Gastrocnemius medialis (tissue), 4 donors: Measurements from ENCODE around the gene CACNA1C. TPM values are rescaled to one million over a fixed set of nuclear protein-coding genes. Genes with fewer than 3 reads are reported as not detected.

ENCODE experiments used
- ATAC-seq, 2 donors: fragments of 150-250 bp; one replicate each; pipeline ENCODE4 v1.9.1; 2016
- DNase-seq, 2 donors: peaks; one replicate each; pipeline ENCODE4 v3.0.0-alpha.2; 2019
- H3K27ac ChIP-seq, 4 donors: fragments of 200-600 bp; sonication (generic); 1 replicate in 1 of 4; 2 replicates in 3 of 4; pipeline ENCODE4 v1.5.1; 2016 to 2018; ENCODE audit warnings: mild to moderate bottlenecking in 2 of 4, moderate library complexity in 1 of 4
- H3K27me3 ChIP-seq, 3 donors: fragments of 200-600 bp; sonication (generic) in 2 of 3; 1 replicate in 1 of 3; 2 replicates in 2 of 3; pipeline versions ENCODE4 v1.5.1 to v1.6.0; 2016 to 2019; ENCODE audit warnings: mild to moderate bottlenecking in 1 of 3, moderate library complexity in 1 of 3
- H3K36me3 ChIP-seq, 2 donors: fragments of 200-600 bp; sonication (generic) in 1 of 2; one replicate each; pipeline ENCODE4 v1.5.1; 2017 to 2018
- H3K4me1 ChIP-seq, 2 donors: fragments of 200-600 bp; sonication (generic) in 1 of 2; one replicate each; pipeline ENCODE4 v1.5.1; 2016 to 2017; ENCODE audit warnings: mild to moderate bottlenecking in 2 of 2
- H3K4me3 ChIP-seq, 4 donors: fragments of 200-600 bp; sonication (generic) in 3 of 4; 1 replicate in 1 of 4; 2 replicates in 3 of 4; pipeline ENCODE4 v1.5.1; 2016 to 2019; ENCODE audit warnings: mild to moderate bottlenecking in 2 of 4
- H3K9me3 ChIP-seq, 3 donors: fragments of 200-600 bp; sonication (generic) in 2 of 3; 1 replicate in 1 of 3; 2 replicates in 2 of 3; pipeline ENCODE4 v1.5.1; 2016 to 2019
- POLR2A ChIP-seq, 2 donors: fragments of 450-650 bp; IDR thresholded peaks; one replicate each; pipeline ENCODE4 v1.6.1; 2017; ENCODE audit warnings: antibody characterized with exemption in 2 of 2, mild to moderate bottlenecking in 2 of 2, moderate library complexity in 2 of 2
- in situ Hi-C, 4 donors: fragments of 200-750 bp; cut with MboI; loops; one replicate each; pipeline versions ENCODE4 v1.15.0 to v1.8.0; 2017; ENCODE audit warnings: low sequenced_read_pairs in 4 of 4
- intact Hi-C: fragments of 100-400 bp; cut with DNase I; formaldehyde crosslinking; loops from one replicate; pipeline ENCODE4 v1.15.1; 2023; ENCODE audit warnings: low total_unique reads
- total RNA-seq, 4 donors: library from RNA; depleted of rRNA; stranded (reverse); fragments of >200 nt; gene quantifications; one replicate each; pipeline versions ENCODE4 v1.1.0 to v1.2.3, GENCODE V29; 2016
- TF ChIP-seq, protein P1 (sequence below), 5 experiments: fragments of 450-650 bp in 3 of 5; fragments of 200-600 bp in 2 of 5; sonication (generic) in 2 of 5; IDR thresholded peaks in 4 of 5; conservative IDR thresholded peaks in 1 of 5; 1 replicate in 4 of 5; 2 replicates in 1 of 5; pipeline ENCODE4 v1.5.1; 2016 to 2019; ENCODE audit warnings: antibody characterized with exemption in 5 of 5, mild to moderate bottlenecking in 3 of 5, moderate library complexity in 3 of 5

CACNA1C gene
- total RNA-seq, 4 donors from 2014 or later: 0.80 to 1.8 (median 0.91) TPM

DNA sequence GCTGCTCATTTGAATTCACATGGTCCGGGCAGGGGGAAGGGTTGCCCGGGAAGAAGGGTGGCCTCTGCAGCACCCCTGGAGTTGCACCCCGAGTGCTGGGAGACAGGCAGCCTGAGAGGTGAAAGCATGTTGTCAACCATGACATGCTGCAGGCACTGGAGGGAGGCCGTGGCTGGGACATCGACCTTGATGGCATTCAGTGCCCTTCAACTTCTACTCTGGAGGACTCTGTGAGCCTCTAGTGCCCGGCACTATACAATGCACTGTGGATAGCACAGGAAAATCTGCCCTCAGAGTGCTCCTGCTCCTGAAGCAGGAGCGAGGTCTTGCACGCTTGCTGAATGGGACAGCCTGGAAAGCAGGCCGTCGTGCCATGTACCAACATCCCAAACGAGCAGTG, 382.7 kb downstream of the CACNA1C start:
- Histone ChIP-seq H3K9me3 (no peaks in the 10 kb centered on the region), H3K27ac (no peak overlapping the region), H3K36me3 (no peaks in the 10 kb centered on the region), H3K27me3 (no peaks in the 10 kb centered on the region), H3K4me3 (no peak overlapping the region), H3K4me1 (no peaks in the 10 kb centered on the region)
- in situ Hi-C loops (no loop called here), intact Hi-C loops (no loop called here)
- DNase-seq (no peak), ATAC-seq (no peak)
- TF ChIP-seq, protein P1, sequence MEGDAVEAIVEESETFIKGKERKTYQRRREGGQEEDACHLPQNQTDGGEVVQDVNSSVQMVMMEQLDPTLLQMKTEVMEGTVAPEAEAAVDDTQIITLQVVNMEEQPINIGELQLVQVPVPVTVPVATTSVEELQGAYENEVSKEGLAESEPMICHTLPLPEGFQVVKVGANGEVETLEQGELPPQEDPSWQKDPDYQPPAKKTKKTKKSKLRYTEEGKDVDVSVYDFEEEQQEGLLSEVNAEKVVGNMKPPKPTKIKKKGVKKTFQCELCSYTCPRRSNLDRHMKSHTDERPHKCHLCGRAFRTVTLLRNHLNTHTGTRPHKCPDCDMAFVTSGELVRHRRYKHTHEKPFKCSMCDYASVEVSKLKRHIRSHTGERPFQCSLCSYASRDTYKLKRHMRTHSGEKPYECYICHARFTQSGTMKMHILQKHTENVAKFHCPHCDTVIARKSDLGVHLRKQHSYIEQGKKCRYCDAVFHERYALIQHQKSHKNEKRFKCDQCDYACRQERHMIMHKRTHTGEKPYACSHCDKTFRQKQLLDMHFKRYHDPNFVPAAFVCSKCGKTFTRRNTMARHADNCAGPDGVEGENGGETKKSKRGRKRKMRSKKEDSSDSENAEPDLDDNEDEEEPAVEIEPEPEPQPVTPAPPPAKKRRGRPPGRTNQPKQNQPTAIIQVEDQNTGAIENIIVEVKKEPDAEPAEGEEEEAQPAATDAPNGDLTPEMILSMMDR (IDR thresholded peaks at IDR 0.05 in 4 of 5, conservative IDR thresholded peaks at IDR 0.05 in 1 of 5): no peak
- TF ChIP-seq POLR2A (IDR thresholded peaks at IDR 0.05): no peak

DNA sequence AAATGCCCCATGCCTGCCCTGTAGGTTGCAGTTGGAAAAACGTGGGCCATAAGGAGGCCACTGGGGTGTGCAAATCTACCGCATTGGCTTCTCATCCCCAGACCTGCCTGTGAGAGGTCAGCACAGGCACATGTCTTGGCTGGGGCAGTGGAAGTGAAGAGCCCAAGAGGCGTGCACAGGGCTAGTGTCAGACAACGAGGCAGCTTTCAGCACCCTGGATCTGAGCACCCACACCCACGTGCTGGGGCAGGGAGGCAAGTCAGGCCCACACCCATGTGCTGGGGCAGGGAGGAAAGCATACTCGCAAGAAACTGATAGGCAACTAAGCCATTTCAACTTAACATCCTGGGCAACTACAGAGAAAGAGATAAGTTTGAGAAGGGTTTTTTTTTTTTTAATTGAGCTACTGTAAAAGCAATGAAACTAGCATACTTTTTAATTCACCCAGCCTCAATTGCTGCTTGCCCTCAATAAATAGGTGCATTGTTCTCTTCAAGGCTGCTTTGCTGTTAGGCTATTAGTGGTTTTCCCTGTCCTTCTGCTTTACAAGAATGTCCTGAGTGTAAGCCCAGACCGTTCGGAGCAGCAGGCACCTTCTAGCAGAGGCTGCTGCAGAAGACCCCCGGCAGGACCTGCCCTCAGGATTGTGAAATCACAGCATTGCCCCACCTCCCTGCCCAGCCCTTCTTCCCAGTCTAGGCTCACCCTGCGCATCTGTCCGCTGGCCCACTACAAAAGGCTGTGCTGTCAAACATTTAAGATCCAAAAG, 386.7 kb downstream of the CACNA1C start:
- H3K27ac ChIP-seq: no peak overlapping the region
- DNase-seq (no peak), ATAC-seq (no peak)
- intact Hi-C loops (no loop called here), in situ Hi-C loops (no loop called here)
- no peaks in the 10 kb centered on the region for H3K27me3 ChIP-seq
- no peaks in the 10 kb centered on the region for H3K9me3 ChIP-seq
- no peak overlapping the region for H3K4me3 ChIP-seq
- H3K36me3 ChIP-seq: no peaks in the 10 kb centered on the region
- H3K4me1 ChIP-seq: no peaks in the 10 kb centered on the region
- TF ChIP-seq POLR2A (IDR thresholded peaks at IDR 0.05): no peak
- TF ChIP-seq, protein P1 (IDR thresholded peaks at IDR 0.05 in 4 of 5, conservative IDR thresholded peaks at IDR 0.05 in 1 of 5): no peak

DNA sequence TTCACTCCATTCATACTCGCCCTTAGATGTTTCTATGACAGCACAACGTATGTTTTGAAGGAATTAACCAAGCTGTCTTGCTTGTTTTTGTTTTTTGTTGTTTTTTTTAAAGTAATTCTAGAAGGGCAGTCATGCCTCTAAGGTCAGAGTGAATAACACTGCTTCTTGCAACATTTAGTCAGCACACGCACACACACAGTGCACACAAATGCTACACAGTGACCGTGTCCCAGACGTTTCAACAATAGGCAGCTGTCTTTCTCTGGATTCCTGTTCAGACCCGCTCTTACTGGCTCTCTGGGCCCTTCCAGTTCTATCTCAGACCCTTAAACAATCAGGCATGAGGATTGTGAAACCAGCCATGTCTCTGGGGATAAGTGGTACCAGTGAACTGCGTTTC, 391.0 kb downstream of the CACNA1C start:
- Histone ChIP-seq H3K36me3 (no peaks in the 10 kb centered on the region), H3K4me3 (no peak overlapping the region), H3K27me3 (no peaks in the 10 kb centered on the region), H3K4me1 (no peaks in the 10 kb centered on the region), H3K27ac (no peak overlapping the region), H3K9me3 (no peaks in the 10 kb centered on the region)
- intact Hi-C loops: no loop called here
- in situ Hi-C loops: no loop called here
- TF ChIP-seq, protein P1 (IDR thresholded peaks at IDR 0.05 in 4 of 5, conservative IDR thresholded peaks at IDR 0.05 in 1 of 5): no peak
- TF ChIP-seq POLR2A (IDR thresholded peaks at IDR 0.05): no peak
- no peak for DNase-seq
- ATAC-seq: no peak

DNA sequence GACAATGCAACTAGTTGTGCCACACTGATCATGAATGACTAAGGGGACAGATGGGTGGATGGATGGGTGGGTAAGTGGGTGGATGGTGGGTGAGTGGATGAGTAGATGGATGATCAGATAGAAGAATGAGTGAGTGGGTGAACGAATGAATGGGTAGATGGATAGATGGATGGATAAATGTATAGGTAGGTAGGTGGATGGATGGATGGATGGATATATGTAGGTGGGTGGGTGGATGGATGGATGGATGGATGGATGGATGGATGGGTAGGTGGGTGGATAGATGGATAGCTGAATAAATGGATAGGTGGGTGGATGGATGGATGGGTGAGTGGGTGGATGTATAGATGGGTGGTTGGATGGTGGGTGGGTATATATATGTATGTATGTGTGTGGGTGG, 393.2 kb downstream of the CACNA1C start:
- intact Hi-C loops: no loop called here
- Histone ChIP-seq H3K9me3 (no peaks in the 10 kb centered on the region), H3K4me1 (no peaks in the 10 kb centered on the region), H3K27me3 (no peaks in the 10 kb centered on the region), H3K4me3 (no peak overlapping the region), H3K36me3 (no peaks in the 10 kb centered on the region), H3K27ac (no peak overlapping the region)
- no peak for ATAC-seq
- no peak for DNase-seq
- TF ChIP-seq, protein P1 (IDR thresholded peaks at IDR 0.05 in 4 of 5, conservative IDR thresholded peaks at IDR 0.05 in 1 of 5): no peak
- no peak for TF ChIP-seq POLR2A (IDR thresholded peaks at IDR 0.05)
- in situ Hi-C loops: no loop called here

DNA sequence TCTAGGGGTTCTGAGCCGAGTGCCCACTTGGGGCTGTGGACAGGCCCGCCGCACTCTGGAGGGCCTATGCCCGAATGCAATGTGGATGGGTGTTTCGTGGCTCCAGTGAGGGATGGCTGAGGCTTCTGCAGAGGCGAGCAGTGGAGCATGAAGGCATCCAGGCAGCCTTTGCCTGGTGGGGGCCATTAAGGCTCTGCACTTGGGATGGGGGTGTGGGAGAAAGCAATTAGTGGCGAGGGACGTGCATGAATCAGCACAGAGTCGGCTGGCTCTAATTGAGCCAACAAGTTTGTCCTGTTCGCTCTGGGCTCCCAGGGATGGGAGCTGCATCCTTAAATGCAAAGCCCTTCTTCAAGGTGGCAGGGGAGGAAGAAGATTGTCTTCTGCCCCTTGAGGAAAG, 395.1 kb downstream of the CACNA1C start:
- H3K27ac ChIP-seq: no peak overlapping the region
- H3K4me3 ChIP-seq: no peak overlapping the region
- no peaks in the 10 kb centered on the region for H3K36me3 ChIP-seq
- no peaks in the 10 kb centered on the region for H3K9me3 ChIP-seq
- in situ Hi-C loops: no loop called here
- H3K27me3 ChIP-seq: no peaks in the 10 kb centered on the region
- no peak for DNase-seq
- no peak for ATAC-seq
- H3K4me1 ChIP-seq: no peaks in the 10 kb centered on the region
- intact Hi-C loops: no loop called here
- no peak for TF ChIP-seq POLR2A (IDR thresholded peaks at IDR 0.05)
- TF ChIP-seq, protein P1 (IDR thresholded peaks at IDR 0.05 in 4 of 5, conservative IDR thresholded peaks at IDR 0.05 in 1 of 5): no peak
